GM19455 (cell line): ENCODE results near the gene VAPA.

Experiments
- ATAC-seq: cut with Tn5 transposase; IDR thresholded peaks from one replicate; pipeline ENCODE4 v1.9.1; 2021; ENCODE audit not compliant: unreplicated experiment

VAPA gene

DNA sequence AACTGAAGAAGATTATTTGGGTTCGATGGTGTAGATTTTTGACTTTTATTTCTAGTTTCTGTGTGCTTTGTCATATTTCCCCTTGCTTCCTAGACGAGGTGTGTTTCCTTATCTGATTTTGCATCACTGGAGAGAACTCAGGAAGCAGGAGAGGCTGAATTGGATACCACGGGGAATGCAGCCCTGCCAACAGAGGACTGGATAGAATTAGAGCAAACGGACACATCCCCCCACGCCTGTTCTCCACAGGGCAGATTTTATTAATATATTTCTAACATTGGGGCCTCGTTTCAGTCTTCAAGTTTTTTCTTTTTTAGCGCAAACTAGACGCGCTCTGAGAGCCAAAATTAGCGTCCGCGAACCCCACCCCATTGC lies 678 bp upstream of the VAPA start:
- ATAC-seq, result no peak

- ATAC-seq, result peak; percentile 23
Measured at GRCh38 chr18:9914334-9914583, 443 bp downstream of the VAPA start.

DNA sequence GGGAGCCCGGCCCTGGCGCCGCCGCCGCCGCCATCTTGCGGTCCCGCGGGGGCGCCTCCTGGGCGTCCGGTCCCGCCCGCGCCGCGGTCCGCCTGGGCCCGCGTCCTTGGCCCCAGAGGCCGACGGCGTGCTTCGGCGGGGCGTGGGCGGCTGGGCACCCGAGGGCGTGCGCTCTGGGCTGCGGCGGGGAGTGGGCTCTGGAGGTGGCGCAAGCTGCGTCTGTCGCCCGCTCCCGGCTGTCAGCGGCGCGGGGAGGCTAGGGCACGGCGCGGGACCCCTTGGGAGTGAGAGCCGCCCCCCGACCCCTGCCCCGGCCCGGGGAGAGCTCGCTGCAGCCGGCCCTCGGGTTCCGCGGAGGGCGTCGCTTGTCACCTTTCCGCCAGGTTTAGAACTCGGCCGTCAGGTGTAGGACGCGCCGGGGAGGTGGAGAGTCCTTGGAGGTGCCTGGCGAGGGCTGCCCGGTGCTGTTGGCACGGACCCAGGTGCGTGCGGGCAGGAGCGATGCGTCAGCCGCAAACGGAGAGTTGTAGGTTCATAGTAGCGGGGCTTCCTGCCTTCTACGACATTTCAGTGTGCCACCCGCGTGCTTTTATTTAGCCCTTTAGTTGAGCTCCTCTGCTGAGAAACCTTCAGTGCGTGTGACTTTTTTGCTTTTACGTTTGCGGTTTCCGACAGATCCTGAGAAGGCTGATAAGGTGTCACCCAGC lies 921 bp downstream of the VAPA start:
- ATAC-seq, result peak; percentile 27

GRCh38 chr18:9915291-9916076 lies 1.7 kb downstream of the VAPA start:
- no peak for ATAC-seq

- ATAC-seq, result no peak
Measured at GRCh38 chr18:9916077-9916639, 2.3 kb downstream of the VAPA start.

DNA sequence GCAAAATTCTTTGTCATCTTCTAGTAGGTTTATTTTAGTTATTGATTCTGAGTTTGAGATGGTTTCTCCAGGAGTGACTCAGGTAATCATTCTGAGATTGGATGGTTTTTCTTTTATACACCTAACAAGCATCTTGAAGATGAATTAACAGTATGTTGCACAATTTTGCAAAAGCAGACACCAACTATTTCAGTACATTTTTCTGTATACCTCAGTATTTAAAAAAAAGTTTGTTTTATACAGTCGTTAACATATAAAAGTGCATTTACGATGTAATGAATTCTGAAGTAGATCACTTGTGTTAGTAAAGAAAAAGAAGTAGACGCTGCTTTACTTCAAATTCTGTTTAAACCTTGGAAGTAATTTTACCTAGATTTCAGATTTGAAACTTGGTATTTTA lies 3.0 kb downstream of the VAPA start:
- no peak for ATAC-seq

GRCh38 chr18:9918016-9918680 lies 4.3 kb downstream of the VAPA start:
- no peak for ATAC-seq

DNA sequence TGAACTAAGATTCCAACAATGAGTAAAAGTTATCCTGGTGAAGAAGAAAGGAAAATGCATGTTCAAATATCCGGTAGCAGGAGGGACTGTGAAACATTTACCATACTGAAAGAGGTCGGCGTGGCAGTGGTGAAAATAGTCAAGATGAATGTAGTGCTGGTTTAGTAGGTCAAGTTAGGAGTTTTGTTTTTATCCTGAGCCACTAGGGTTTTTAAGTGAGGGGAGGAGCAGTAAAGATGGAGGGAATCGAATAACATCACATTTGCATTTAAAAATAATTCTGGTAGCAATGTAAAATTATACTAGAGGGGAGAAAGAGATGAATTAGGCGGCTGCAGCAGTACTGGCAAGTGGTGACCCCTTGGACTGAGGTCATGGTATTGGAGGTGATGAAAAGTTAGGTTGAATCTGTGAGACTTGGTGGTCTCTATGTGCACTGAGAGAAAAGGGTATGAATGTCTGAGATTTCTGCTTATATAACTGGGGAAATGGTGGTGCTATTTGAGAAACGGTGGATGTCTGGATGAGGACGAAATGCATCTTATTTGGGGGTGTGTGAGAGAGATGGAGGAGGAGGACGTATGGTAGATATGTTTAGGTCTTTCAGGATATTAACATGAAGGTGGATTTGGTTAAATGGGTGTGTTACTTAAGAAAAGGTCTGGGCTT lies 5.9 kb downstream of the VAPA start:
- ATAC-seq, result no peak

DNA sequence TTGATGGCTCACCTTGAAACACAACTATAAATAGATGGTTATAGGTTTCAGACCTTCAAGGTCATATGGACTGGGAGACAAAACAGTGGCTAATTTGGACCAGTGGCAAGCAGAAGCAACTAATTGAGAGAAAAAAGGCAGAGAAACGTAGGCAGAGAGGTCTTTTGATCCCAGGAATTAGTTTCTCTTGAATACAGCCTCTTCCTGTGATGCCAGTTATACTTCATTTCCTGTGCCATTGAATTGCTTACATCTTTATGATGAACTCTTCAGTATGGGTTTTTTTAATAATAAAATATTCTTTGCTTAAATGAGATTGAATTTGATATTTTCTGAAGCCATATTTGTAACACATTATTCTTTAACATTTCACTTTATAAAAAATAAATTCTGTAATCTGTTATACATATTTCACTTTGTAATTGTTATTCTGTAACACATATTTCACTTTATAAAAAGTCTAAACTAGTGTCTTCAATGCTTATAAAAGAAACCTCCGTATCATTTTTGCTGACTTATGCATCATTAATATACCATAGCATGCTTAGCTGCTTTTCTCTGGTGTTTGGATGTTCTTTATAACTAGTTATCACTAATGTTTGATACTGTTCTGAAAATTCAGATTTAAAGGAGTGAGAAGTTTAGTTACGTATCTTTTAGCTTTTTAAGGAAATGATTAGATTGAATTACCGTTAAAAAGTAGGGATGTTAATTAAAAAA lies 8.9 kb downstream of the VAPA start:
- no peak for ATAC-seq

DNA sequence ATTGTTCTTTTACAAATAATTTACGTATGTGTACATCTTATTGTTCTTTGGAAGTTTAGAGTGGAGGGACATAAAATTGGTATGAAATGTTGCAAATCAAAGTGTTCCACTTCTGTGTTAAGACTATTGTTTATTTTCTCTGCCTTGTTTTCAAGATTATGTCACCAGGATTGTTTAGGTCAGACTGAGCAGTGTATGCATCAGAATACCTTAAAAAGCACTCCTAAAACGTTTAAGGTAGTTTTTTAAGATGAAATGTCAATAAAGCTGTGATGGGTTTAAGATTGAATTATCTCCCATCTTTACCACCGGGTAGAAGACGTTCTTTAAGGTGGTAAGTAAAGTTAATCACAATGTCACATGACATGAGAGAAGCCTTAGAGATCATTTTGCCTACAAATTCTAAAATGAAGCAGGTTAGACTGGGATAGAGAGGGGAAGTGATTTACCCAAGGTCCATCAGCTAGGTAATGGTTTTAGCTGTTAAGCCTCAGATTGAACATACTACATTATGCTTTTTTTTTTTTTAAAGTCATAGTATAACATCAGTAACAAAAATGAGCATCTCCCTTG lies 10.6 kb downstream of the VAPA start:
- ATAC-seq, result no peak

DNA sequence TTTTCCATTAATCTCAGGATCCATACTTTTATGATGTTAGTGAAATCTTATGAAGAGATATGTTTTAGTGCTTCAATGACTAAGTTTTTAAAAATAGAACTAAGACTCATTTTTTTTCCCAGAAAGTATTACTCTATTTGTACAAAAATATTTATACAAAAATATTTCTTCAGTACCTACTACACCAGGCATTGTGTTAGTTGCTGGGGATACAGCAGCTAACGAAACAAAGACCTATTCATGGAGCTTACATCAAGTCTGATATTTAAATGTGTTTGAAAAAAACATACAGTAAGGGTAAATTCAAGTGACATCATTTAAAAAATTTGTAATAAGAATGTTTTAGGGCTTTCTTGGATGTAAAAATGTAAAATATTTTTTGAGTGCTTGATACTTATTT lies 11.6 kb downstream of the VAPA start:
- ATAC-seq, result no peak

GRCh38 chr18:9925795-9926194 lies 12.0 kb downstream of the VAPA start:
- ATAC-seq, result no peak

DNA sequence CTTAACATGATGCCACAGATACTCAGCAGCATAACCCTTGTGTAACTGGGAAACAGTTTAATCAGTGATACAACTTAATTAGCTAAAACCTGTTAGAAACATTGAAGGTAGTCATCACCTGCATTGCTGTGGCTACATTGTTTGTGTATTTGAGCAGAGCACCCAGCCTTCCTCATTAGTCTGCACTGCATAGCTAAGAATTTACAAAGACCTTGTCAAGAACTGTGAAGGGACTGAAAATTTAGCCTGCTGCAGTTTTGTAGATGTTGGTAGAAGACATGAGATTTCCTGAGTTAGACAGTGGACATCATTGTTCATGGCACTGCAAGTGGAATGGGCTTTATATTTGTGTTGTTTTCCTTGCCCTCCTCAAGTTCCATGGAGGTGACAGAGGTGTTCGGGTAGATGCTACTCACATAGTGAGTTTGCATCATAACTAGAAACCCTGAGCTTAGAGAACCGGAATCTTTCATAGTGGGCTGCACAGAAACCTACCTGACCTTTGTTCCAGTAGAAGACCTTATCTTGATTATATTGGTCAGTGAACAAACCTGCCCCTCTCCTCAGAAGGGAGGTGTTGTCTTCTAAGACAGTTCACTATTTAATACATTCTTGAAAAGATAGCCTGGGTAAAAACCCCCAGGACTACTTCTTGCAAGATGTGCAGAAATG lies 12.5 kb downstream of the VAPA start:
- no peak for ATAC-seq

- no peak for ATAC-seq
Measured at GRCh38 chr18:9926977-9927376, 13.2 kb downstream of the VAPA start.

DNA sequence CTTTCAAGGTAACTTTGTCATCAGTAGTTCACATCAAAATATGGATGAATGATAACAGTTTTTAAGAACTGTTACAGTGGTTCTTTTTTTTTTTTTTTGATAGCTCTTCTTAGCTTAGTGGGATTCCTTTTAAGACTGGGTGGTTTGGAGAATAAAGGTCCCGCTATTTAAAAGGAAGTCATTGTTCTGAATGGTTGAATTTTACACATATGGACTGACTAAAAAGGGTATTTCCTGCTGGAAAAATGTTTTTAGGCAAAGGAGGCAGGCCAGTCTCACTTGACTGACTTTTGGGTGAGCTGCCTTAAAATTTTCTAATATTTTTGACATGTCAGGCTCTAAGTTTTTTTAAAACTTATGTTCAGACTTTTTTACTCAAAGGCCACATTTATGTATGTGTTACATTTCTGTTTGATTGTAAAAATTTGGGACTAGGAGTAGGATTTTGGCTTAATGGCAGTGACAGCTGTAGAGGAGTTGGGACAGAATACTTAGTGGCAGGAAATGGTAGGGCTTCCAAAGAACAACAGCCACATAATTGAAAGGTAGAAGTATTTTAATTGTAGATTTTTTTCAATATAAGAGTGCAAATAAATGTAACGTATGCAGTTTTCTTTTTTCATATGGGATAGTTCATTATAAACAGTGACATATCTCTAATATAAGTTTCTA lies 13.7 kb downstream of the VAPA start:
- no peak for ATAC-seq

DNA sequence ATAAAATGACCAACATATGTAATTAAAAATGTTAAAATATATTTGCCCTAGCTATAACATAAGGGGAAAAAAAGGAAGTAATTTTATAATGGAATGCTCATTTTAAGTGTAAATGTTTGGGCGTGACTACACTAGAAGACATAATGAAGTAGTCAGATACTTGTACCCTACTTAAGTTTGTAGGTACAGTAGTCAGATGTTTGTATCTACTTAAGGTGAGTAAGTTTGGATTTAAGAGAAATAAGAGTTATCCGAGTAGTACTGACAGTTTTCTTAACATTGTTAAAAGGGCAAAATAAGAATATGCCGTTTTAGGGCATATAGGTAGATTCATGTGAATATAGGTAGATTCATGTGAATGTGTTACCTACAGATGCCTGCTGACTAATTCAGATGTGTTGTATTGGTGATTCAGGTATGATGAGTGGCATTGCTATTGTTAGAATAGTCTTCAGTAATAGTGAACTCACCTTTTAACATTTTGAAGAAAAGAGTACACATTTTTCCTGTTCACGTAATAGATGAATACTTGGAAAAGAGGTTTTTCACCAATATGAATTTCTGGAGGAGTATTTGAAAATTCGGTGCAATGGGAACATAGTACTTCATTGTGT lies 14.9 kb downstream of the VAPA start:
- no peak for ATAC-seq

DNA sequence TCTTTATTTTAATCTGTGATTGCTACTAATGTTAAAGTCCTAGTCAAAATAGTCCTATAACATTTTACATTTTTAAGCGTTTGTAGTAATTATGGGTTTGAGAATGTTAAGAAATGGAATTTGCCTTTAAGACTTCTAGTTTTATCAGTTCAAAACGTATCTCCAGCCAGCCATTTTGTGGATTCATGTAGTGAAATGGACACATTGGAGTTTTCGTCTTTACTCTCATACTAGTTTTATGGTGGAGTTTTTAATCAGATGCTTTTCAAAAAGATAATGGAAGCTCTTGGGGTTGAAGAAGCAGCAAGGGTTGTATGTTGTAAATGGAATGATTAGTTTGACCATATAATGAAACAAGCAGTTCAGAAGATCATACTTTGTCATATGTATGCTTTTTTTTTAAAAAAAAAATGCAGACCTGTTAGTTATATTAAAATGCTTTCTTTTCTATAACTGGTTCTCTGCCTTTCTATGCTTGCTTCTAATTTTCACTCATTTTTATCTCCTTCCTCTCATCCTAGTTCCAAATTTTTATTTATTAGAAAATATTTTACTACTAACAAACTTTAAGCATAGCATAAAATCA lies 16.6 kb downstream of the VAPA start:
- no peak for ATAC-seq

DNA sequence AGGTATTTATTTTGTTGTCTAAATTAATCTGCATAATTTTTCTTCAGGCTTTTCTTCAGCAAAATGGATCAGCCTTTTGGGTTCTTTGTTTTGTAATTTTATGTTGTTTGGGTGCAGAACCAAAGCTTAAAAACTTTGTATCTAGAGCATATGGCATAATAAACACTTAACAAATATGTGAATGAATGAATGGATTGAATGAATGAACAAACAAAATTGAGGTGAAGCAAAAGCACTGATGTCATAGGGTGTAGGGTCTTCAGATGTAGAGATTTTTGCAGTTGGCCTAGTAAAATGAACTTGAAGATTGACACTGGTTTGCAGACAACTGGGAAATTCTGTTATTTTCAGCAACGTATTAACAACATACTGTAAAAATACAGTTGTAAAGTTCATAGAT lies 17.3 kb downstream of the VAPA start:
- no peak for ATAC-seq

- ATAC-seq, result no peak
Measured at GRCh38 chr18:9931678-9932077, 17.9 kb downstream of the VAPA start.
